GM21390 (cell line): Measurements from ENCODE around the gene RP9.

Source experiments
- ATAC-seq: cut with Tn5 transposase; IDR thresholded peaks from one replicate; pipeline ENCODE4 v1.9.1; 2021; ENCODE audit not compliant: unreplicated experiment

RP9 gene

GRCh38 chr7:33066771-33067170, 42.4 kb downstream of the RP9 start:
- no peak for ATAC-seq

DNA sequence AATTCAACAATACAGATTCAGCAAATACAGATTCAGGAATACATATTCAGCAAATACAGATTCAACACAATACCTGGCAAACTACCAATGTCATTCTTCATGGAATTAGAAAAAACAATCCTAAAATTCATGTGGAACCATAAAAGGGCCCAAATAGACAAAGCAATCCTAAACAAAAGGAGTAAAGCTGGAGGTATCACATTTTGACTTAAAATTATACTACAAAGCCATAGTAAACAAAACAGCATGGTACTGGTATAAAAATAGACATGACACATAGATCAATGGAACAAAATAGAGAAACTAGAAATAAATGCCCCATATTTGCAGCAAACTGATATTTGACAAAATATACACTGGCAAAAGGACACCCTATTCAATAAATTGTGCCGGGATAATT, 43.2 kb downstream of the RP9 start:
- ATAC-seq, result no peak

- ATAC-seq, result peak; percentile 94
Measured at GRCh38 chr7:33062782-33063443, 46.3 kb downstream of the RP9 start.

- ATAC-seq, result peak; percentile 37
Measured at GRCh38 chr7:33062023-33062781, 47.0 kb downstream of the RP9 start, which contains the start of gene NT5C3A. Gene NT5C3A, minus strand, starts transcription at chr7:33062776. Its CDS starts 71 bp downstream, at chr7:33062705.

DNA sequence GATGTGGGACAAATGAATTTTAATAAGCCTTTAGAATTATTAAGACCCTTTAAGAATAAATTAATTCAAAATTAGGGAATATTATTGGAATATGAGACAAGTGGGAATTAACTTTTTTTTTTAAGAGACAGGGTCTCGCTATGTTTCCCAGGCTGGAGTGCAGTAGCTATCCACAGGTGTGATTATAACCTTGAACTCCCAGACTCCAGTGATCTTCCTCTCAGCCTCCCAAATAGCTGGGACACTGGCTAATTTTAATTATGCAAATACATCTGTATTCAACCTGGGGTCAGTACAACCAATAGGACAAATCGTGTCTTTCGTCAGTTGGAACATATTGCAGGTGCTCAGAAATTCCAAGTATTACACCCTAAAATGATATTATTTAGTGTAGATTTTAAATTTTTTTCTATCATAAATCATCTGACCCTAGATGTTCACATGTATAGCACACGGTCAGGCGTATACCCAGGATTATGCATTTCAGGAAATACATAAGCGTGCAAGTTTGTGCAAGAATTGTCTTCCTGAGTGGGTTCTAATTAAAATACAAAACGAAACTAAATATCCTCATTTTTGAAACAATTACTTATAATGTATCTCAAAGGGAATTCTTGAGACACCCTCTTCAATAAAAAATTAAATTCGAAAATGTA, 47.8 kb downstream of the RP9 start:
- ATAC-seq, result no peak

DNA sequence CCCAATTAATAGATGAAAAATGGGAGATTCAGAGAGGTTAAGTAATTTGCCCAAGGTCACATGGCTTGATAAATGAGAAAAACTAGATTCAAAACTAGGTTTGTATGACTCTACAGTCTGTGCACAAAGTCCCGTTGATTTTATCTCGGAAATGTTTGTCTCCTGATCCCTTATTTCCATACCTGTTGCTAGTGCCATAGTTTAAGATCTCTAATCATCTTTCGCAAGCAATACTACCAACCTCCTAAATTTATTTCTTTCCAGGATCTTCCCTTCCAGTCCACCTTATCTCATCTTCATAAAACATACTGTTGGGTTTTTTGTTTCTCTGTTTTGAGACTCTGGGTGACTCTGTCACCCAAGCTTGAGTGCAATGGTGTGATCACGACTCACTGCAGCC, 49.6 kb downstream of the RP9 start:
- ATAC-seq, result no peak

GRCh38 chr7:33055158-33055557, 54.0 kb downstream of the RP9 start:
- ATAC-seq, result no peak

DNA sequence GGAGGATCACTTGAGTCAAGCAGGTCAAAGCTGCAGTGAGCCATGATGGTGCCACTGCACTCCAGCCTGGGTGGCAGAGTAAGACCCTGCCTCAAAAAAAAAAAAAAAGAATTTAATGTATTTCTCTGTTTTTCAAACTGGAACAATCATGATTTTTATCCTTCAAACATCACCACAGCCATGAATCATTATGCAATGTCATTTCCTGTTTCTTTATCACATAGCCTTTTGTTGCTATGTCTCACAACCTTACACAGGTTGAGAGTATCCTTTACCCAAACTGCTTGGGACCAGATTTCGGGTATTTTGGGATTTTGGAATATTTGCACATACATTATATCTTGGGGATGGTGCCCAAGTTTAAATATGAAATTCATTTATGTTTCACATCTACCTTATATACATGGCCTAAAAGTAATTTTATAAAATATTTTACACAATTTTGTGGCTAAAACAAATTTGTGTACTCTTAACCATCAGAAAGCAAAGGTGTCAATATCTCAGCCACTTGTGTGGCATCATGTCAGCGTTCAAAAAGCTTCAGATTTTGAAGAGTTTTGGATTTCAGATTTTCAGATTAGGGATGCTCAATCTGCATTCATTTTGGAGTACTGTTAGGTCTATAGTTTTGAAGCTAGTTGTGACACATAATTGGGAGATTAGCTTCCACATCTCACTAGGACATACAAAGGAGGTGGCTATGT, 54.8 kb downstream of the RP9 start:
- ATAC-seq, result no peak

GRCh38 chr7:33053721-33054120, 55.5 kb downstream of the RP9 start:
- ATAC-seq, result no peak

DNA sequence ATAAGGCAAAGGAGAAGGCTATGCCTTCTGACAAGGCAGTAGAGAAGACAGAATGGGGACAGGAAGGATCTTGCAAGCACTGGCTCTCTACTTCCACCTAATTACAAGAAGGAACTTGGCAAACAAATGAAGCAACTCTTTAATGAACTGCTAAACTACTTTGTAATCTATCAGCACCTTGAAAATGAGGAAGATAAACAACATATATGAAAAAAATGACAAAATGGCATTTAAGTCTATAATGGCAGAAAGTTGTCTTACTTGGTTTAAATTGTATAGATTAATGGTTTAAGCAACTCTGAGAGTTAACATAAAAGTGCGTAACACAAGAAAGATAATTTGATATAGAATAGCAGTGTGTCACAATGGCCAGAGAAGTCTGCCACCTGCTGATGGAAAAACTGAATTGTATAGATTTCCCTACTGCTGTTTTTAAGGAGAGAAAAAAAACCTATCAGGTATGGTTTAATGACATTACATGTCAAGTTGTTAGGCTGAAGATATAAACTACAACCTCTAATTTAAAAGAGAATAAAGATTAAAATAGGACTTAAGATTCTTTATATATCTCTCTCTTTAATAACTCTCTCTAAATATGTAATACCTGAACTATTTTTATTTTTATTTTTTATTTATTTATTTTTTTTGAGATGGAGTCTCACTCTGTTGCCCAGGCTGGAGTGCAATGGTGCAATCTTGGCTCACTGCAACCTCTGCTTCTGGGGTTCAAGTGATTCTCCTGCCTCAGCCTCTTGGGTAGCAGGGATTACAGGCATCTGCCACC, 58.5 kb downstream of the RP9 start:
- ATAC-seq, result peak; percentile 50

GRCh38 chr7:33048704-33049103, 60.5 kb downstream of the RP9 start:
- no peak for ATAC-seq

GRCh38 chr7:33048257-33048656, 60.9 kb downstream of the RP9 start:
- ATAC-seq, result no peak

DNA sequence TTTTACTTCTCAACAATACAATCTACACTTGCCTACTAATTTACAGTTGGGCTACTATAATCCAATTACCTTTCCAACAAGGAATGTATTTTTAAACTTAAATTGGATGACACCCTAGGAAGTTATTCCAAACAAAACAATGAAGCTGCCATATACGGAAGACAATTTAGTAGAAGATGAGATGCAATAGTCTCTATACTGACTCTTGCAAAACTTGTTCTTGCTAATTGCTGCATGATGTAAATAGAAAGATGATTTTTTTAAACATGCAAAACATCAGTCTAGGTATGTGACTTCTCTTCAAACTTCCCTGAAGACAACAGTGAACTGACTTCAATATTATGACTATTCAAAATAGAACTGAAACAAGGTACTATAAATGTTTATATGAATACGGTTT, 64.2 kb downstream of the RP9 start:
- ATAC-seq, result peak; percentile 36
